ENCODE data around the gene MELTF.

DNA sequence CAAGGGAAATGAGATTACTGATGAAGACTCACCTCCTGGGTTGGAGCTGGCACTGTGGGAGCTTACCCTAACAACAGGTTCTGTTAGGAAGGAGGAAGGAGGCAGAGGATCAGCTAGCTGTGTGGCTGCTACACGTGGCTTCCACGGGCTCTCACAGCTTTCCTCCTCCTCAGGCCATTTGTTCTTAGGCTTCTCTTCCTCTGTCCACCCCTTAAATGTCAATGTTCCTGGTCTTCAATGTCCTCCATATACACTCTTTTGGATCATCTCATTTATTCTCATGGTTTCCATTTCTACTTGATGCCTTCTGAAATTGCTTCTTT lies 66.0 kb downstream of the MELTF start:
- TF ChIP-seq RAD51 (IDR thresholded peaks at IDR 0.05; ENCODE audit: borderline replicate concordance, low read depth): no peak
- TF ChIP-seq, protein P1, sequence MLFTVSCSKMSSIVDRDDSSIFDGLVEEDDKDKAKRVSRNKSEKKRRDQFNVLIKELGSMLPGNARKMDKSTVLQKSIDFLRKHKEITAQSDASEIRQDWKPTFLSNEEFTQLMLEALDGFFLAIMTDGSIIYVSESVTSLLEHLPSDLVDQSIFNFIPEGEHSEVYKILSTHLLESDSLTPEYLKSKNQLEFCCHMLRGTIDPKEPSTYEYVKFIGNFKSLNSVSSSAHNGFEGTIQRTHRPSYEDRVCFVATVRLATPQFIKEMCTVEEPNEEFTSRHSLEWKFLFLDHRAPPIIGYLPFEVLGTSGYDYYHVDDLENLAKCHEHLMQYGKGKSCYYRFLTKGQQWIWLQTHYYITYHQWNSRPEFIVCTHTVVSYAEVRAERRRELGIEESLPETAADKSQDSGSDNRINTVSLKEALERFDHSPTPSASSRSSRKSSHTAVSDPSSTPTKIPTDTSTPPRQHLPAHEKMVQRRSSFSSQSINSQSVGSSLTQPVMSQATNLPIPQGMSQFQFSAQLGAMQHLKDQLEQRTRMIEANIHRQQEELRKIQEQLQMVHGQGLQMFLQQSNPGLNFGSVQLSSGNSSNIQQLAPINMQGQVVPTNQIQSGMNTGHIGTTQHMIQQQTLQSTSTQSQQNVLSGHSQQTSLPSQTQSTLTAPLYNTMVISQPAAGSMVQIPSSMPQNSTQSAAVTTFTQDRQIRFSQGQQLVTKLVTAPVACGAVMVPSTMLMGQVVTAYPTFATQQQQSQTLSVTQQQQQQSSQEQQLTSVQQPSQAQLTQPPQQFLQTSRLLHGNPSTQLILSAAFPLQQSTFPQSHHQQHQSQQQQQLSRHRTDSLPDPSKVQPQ (CRISPR knock-in tag; IDR thresholded peaks at IDR 0.05; ENCODE audit: borderline replicate concordance): no peak
- no peak for TF ChIP-seq SIN3A (IDR thresholded peaks at IDR 0.05; ENCODE audit: borderline replicate concordance in 2 of 2, control insufficient read depth in 1 of 2, low read depth in 2 of 2, low read length in 2 of 2)
- TF ChIP-seq, protein P2, sequence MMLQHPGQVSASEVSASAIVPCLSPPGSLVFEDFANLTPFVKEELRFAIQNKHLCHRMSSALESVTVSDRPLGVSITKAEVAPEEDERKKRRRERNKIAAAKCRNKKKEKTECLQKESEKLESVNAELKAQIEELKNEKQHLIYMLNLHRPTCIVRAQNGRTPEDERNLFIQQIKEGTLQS (IDR thresholded peaks at IDR 0.05): no peak
- TF ChIP-seq, protein P2 (CRISPR knock-in tag; conservative IDR thresholded peaks at IDR 0.05): no peak
- TF ChIP-seq MYC (IDR thresholded peaks at IDR 0.05; ENCODE audit: low read depth, low read length): no peak
- TF ChIP-seq MYC (CRISPR knock-in tag; IDR thresholded peaks at IDR 0.05; ENCODE audit: borderline replicate concordance, low read depth): no peak
- no peak for TF ChIP-seq CHCHD3 (CRISPR knock-in tag; IDR thresholded peaks at IDR 0.05)
- TF ChIP-seq ZBTB8A (IDR thresholded peaks at IDR 0.05; ENCODE audit: partially characterized antibody): no peak

All from K562 (cell line).